GM12878 (cell line): ENCODE results near the gene ERC2. TPM values are rescaled to one million over a fixed set of nuclear protein-coding genes. Genes with fewer than 3 reads are reported as not detected.

Experiments
- ATAC-seq: fragments of 200-7000 bp; cut with Tn5 transposase; 3 replicates; pipeline ENCODE4 v1.9.1; 2020; ENCODE audit warnings: mild to moderate bottlenecking, moderate library complexity
- BruUV-seq: library from RNA; stranded (reverse); fragments of 400-500 nt; replicated peaks from 2 replicates; lab custom pipeline; 2021; lab: Mats Ljungman, UMichigan
- CTCF ChIA-PET: fragments of 300-600 bp; sonication (Branson Sonifier 250); formaldehyde crosslinking; extraction: SDS; loops from one replicate; lab custom pipeline; 2021; ENCODE audit warnings: inconsistent platforms; lab: Yijun Ruan, JAX
- POLR2A ChIA-PET: fragments of 350-600 bp; formaldehyde crosslinking; extraction: SDS; loops from one replicate; lab custom pipeline; 2021; ENCODE audit warnings: inconsistent platforms; lab: Charles Lee
- RAD21 ChIA-PET: fragments of 300-600 bp; sonication (Branson Sonifier 250); formaldehyde crosslinking; loops from one replicate; lab custom pipeline; 2023; ENCODE audit warnings: antibody characterized with exemption; ENCODE audit not compliant: unreplicated experiment; lab: Charles Lee
- SMC1A ChIA-PET: fragments of 300-600 bp; sonication (Branson Sonifier 250); formaldehyde crosslinking; loops from one replicate; lab custom pipeline; 2023; ENCODE audit not compliant: unreplicated experiment, uncharacterized antibody; lab: Charles Lee
- DNase-seq: peaks from one replicate; pipeline ENCODE4 v3.0.0-alpha.2; 2011; ENCODE audit warnings: low read depth, low spot score
- FAIRE-seq: peaks from 3 replicates; lab custom pipeline; 2011; peaks lifted over from hg19 to GRCh38; lab: Jason Lieb, UNC
- H2AFZ ChIP-seq: 2 replicates; pipeline ENCODE4 v1.6.0; 2011; ENCODE audit warnings: low read depth, low read length, control low read depth; ENCODE audit not compliant: control insufficient read depth
- H3K27ac ChIP-seq: 2 replicates; pipeline ENCODE4 v1.5.1; 2011; ENCODE audit warnings: control low read depth; ENCODE audit not compliant: control insufficient read depth, insufficient read depth
- H3K27me3 ChIP-seq, 2 experiments: replicated peaks in 1 of 2; 2 replicates each; pipeline versions ENCODE4 v1.6.0 to v1.6.1; 2011; ENCODE audit warnings: low read length in 1 of 2; ENCODE audit not compliant: control insufficient read depth in 2 of 2, insufficient read depth in 2 of 2
- H3K36me3 ChIP-seq, 2 experiments: 2 replicates each; pipeline ENCODE4 v1.5.1; 2011; ENCODE audit warnings: low read length in 1 of 2; ENCODE audit not compliant: control insufficient read depth in 2 of 2, insufficient read depth in 2 of 2
- H3K4me1 ChIP-seq: 2 replicates; pipeline ENCODE4 v1.6.1; 2011; ENCODE audit warnings: mild to moderate bottlenecking, low read length, moderate library complexity, mixed read lengths; ENCODE audit not compliant: control insufficient read depth, insufficient read depth
- H3K4me2 ChIP-seq: 2 replicates; pipeline ENCODE4 v1.6.0; 2011; ENCODE audit warnings: control low read depth; ENCODE audit not compliant: control insufficient read depth, insufficient read depth
- H3K4me3 ChIP-seq: fragments of 200-600 bp; sonication (generic); 2 replicates; pipeline ENCODE4 v1.5.1; 2016
- H3K79me2 ChIP-seq: 2 replicates; pipeline ENCODE4 v1.6.0; 2011; ENCODE audit warnings: low read length; ENCODE audit not compliant: control insufficient read depth, insufficient read depth
- H3K9ac ChIP-seq: 2 replicates; pipeline ENCODE4 v1.8.0; 2011; ENCODE audit warnings: low read length, control low read depth, mixed read lengths; ENCODE audit not compliant: control insufficient read depth, insufficient read depth
- H3K9me3 ChIP-seq: replicated peaks from 3 replicates; pipeline ENCODE4 v1.5.1; 2011; ENCODE audit warnings: mild to moderate bottlenecking, low read length; ENCODE audit not compliant: control insufficient read depth, insufficient read depth
- H4K20me1 ChIP-seq: 2 replicates; pipeline ENCODE4 v1.6.0; 2011; ENCODE audit not compliant: control insufficient read depth, insufficient read depth
- E2F8 ChIP-seq: fragments of 450-650 bp; IDR thresholded peaks from 2 replicates; pipeline ENCODE4 v1.6.1; 2018; ENCODE audit warnings: mild to moderate bottlenecking, low read depth, moderate library complexity; ENCODE audit not compliant: partially characterized antibody
- FOS ChIP-seq: IDR thresholded peaks from 3 replicates; pipeline ENCODE4 v1.6.1; 2011; ENCODE audit warnings: borderline replicate concordance; ENCODE audit not compliant: insufficient read length; ENCODE audit errors: extremely low read depth
- POLR2AphosphoS5 ChIP-seq: IDR thresholded peaks from 2 replicates; pipeline ENCODE4 v1.6.1; 2011; ENCODE audit warnings: mild to moderate bottlenecking, low read length, inconsistent platforms
- SIN3A ChIP-seq: IDR thresholded peaks from 2 replicates; pipeline ENCODE4 v1.6.1; 2012; ENCODE audit warnings: low read depth, low read length, improper control_type of control experiment
- SKIL ChIP-seq: fragments of 450-650 bp; IDR thresholded peaks from 2 replicates; pipeline ENCODE4 v1.6.1; 2017; ENCODE audit warnings: mild to moderate bottlenecking, low read depth, inconsistent platforms; ENCODE audit not compliant: poor library complexity, severe bottlenecking
- TAF1 ChIP-seq: IDR thresholded peaks from 2 replicates; pipeline ENCODE4 v1.6.1; 2011; ENCODE audit warnings: mild to moderate bottlenecking, low read depth, low read length, borderline replicate concordance
- TCF7 ChIP-seq: IDR thresholded peaks from 2 replicates; pipeline ENCODE4 v1.6.1; 2014; ENCODE audit warnings: antibody characterized with exemption, borderline replicate concordance
- ZBED1 ChIP-seq: IDR thresholded peaks from 2 replicates; pipeline ENCODE4 v1.6.1; 2016; ENCODE audit warnings: borderline replicate concordance
- WGBS: methylation state at CpG from one replicate; pipeline ENCODE4 v1.1.6; 2016; ENCODE audit warnings: low lambda C conversion rate; ENCODE audit not compliant: insufficient replicate concordance, insufficient coverage; ENCODE audit errors: missing lambda C conversion rate; 5-methylcytosine and 5-hydroxymethylcytosine counted together
- in situ Hi-C: fragments of 300-500 bp; cut with MboI; formaldehyde crosslinking; loops from 9 replicates; pipeline ENCODE4 v1.14.3; 2018; ENCODE audit warnings: mixed read lengths
- intact Hi-C: fragments of 100-400 bp; cut with micrococcal nuclease; formaldehyde crosslinking; loops from one replicate; pipeline ENCODE4 v1.14.2; 2022; ENCODE audit not compliant: unreplicated experiment
- polyA plus RNA-seq, 11 experiments: library from polyadenylated mRNA; depleted of rRNA in 4 of 11; unstranded in 6 of 11; stranded (reverse) in 5 of 11; fragments of >200 nt; fragmentation: Nextera tagmentation in 4 of 11; fragmentation: Illumina TruSeq in 1 of 11; extraction: Ambion mirVana in 4 of 11; extraction: Trizol in 1 of 11; gene quantifications; 1 replicate in 1 of 11; 2 replicates in 10 of 11; pipeline versions ENCODE4 v1.2.1 to v1.2.3, GENCODE V29; 2011 to 2016; ENCODE audit warnings: inconsistent platforms in 2 of 11, missing spikeins in 2 of 11, low read depth in 1 of 11
- total RNA-seq, 4 experiments: library from RNA; depleted of rRNA in 3 of 4; stranded (reverse); fragments of >200 nt in 3 of 4; fragmentation: Illumina TruSeq in 1 of 4; extraction: Trizol in 1 of 4; gene quantifications; 2 replicates each; pipeline versions ENCODE4 v1.2.1 to v1.2.3, GENCODE V29; 2013 to 2021
- TF ChIP-seq, protein P1 (sequence below): IDR thresholded peaks from 2 replicates; pipeline ENCODE4 v1.6.1; 2012; ENCODE audit warnings: low read length, inconsistent platforms
- TF ChIP-seq, protein P2 (sequence below): fragments of 450-650 bp; IDR thresholded peaks from 2 replicates; pipeline ENCODE4 v1.6.1; 2014; ENCODE audit warnings: mild to moderate bottlenecking

Gene ERC2
- total and polyA plus RNA-seq, 10 of the 15 experiments (the other 5 are each of a cell fraction or from before 2014, with no cell fraction given) = 0.06 to 1.4 (median 0.12) TPM; not detected in 3

- RAD21 ChIA-PET = no interaction called here
- Histone ChIP-seq H3K27me3 (no peaks in the 10 kb centered on the region), H3K36me3 (no peaks in the 10 kb centered on the region), H3K4me3 (no peak overlapping the region), H4K20me1 (no peaks in the 10 kb centered on the region), H3K9ac (no peak overlapping the region), H3K4me2 (no peak overlapping the region), H3K27ac (no peak overlapping the region), H3K79me2 (no peaks in the 10 kb centered on the region), H3K9me3 (no peaks in the 10 kb centered on the region), H3K4me1 (no peaks in the 10 kb centered on the region), H2AFZ (no peak overlapping the region)
- FAIRE-seq = peak; percentile 59
- BruUV-seq = no TSS peak
- in situ Hi-C loops (no loop called here), intact Hi-C loops (no loop called here)
- ATAC-seq = no peak
- SMC1A ChIA-PET = no interaction called here
- 44% methylated on average over 10 of the region's 10 CpGs for WGBS
- CTCF ChIA-PET = no interaction called here
- no peak for DNase-seq
- POLR2A ChIA-PET = no interaction called here
- TF ChIP-seq TAF1 (no peak), E2F8 (no peak), TCF7 (no peak), SIN3A (no peak)
Measured at GRCh38 chr3:56087451-56088053, 380.7 kb downstream of the ERC2 start.

DNA sequence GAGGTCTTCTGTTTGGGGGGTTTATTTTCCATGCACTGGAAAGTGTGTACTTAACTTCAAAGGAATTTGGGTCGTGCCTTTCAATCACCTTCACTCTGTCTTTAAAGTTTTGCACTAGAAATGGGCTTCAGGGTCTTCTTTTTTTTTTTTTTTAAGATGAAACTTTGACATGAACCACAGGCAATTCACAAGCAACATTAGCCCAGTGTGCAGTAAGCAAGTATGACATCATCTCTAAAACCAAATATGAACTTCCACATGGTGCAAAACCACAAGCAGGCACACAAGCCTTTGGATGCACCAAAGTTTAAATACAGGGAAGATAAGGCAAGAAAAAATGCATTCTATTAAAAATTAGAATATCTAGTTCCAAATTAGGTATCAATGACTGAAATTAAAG is 381.9 kb downstream of the ERC2 start:
- no peak for FAIRE-seq
- ATAC-seq = no peak
- Histone ChIP-seq H3K4me2 (no peak overlapping the region), H3K9ac (no peak overlapping the region), H3K27me3 (no peaks in the 10 kb centered on the region), H3K27ac (no peak overlapping the region), H3K79me2 (no peaks in the 10 kb centered on the region), H2AFZ (no peak overlapping the region), H3K4me1 (no peaks in the 10 kb centered on the region), H3K4me3 (no peak overlapping the region), H4K20me1 (no peaks in the 10 kb centered on the region), H3K36me3 (no peaks in the 10 kb centered on the region), H3K9me3 (no peaks in the 10 kb centered on the region)
- ChIA-PET RAD21 (no interaction called here), SMC1A (no interaction called here), POLR2A (no interaction called here), CTCF (no interaction called here)
- BruUV-seq = no TSS peak
- 0% methylated on average over 1 of the region's 1 CpG for WGBS
- in situ Hi-C loops = no loop called here
- DNase-seq = no peak
- intact Hi-C loops = no loop called here
- TF ChIP-seq POLR2AphosphoS5 (no peak), SKIL (no peak), ZBED1 (no peak), FOS (no peak)
- TF ChIP-seq, protein P1, sequence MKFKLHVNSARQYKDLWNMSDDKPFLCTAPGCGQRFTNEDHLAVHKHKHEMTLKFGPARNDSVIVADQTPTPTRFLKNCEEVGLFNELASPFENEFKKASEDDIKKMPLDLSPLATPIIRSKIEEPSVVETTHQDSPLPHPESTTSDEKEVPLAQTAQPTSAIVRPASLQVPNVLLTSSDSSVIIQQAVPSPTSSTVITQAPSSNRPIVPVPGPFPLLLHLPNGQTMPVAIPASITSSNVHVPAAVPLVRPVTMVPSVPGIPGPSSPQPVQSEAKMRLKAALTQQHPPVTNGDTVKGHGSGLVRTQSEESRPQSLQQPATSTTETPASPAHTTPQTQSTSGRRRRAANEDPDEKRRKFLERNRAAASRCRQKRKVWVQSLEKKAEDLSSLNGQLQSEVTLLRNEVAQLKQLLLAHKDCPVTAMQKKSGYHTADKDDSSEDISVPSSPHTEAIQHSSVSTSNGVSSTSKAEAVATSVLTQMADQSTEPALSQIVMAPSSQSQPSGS = no peak
- TF ChIP-seq, protein P2, sequence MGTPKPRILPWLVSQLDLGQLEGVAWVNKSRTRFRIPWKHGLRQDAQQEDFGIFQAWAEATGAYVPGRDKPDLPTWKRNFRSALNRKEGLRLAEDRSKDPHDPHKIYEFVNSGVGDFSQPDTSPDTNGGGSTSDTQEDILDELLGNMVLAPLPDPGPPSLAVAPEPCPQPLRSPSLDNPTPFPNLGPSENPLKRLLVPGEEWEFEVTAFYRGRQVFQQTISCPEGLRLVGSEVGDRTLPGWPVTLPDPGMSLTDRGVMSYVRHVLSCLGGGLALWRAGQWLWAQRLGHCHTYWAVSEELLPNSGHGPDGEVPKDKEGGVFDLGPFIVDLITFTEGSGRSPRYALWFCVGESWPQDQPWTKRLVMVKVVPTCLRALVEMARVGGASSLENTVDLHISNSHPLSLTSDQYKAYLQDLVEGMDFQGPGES = no peak
